ENCODE results near the gene SCYGR2. TPM values are rescaled to one million over a fixed set of nuclear protein-coding genes. Genes with fewer than 3 reads are reported as not detected.

SCYGR2 gene
- total RNA-seq, 1 experiment from 2014 or later, result not detected

DNA sequence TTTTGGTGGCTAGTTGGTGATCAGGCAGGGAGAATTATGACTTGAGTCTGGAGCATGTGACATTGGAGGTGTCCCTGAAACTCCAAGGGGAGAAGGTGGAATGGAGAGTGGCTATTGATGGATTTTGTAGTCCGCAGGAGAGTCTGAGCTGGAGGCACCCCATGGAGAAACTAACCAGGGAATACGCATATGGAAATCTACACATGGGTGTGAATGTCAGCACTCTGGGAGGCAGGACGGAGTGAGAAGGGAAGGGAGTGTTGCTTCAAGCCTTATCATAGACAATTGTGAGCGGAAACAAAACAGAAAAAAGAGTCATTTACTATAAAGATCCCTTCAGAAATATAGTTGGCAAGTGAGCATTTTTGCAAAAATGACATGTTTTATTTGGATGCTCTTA, 17.9 kb downstream of the SCYGR2 start:
- Histone ChIP-seq H3K9ac (ENCODE audit: low read length) (no peak overlapping the region), H3K4me3 (replicated peaks in 1 of 2; ENCODE audit: low read depth in 1 of 2, low read length in 2 of 2) (no peak overlapping the region), H3K27me3 (ENCODE audit: insufficient read depth, low read length) (no peaks in the 10 kb centered on the region), H3K79me2 (ENCODE audit: insufficient read depth, low read length) (no peaks in the 10 kb centered on the region), H3K9me3 (ENCODE audit: control insufficient read depth in 1 of 2, insufficient read depth in 1 of 2, low read depth in 1 of 2, low read length in 2 of 2) (no peaks in the 10 kb centered on the region), H2AFZ (ENCODE audit: low read depth, low read length, poor library complexity, severe bottlenecking) (no peak overlapping the region), H3K27ac (ENCODE audit: low read depth, low read length) (no peak overlapping the region), H3K4me1 (ENCODE audit: control insufficient read depth in 1 of 2, insufficient read depth in 2 of 2, low read length in 2 of 2) (no peaks in the 10 kb centered on the region), H3K36me3 (ENCODE audit: control insufficient read depth in 1 of 2, insufficient read depth in 2 of 2, low read length in 2 of 2) (no peaks in the 10 kb centered on the region), H3K4me2 (ENCODE audit: low read length) (no peak overlapping the region), H3K9me2 (ENCODE audit: insufficient read depth) (no peaks in the 10 kb centered on the region), H4K20me1 (ENCODE audit: insufficient read depth) (no peaks in the 10 kb centered on the region)
- ChIA-PET RAD21 (ENCODE audit: low non-redundant PET in 1 of 2, low total read pairs in 2 of 2, uncharacterized antibody in 2 of 2, unreplicated experiment in 2 of 2) (no interaction called here), CTCF (no interaction called here), POLR2A (no interaction called here)
- DNase-seq (ENCODE audit: low read depth, low spot score) (no peak), ATAC-seq (no peak)
- no TSS peak for BruUV-seq (replicated peaks)
- intact Hi-C loops (cut with micrococcal nuclease), result no loop called here
- TF ChIP-seq, protein P1, sequence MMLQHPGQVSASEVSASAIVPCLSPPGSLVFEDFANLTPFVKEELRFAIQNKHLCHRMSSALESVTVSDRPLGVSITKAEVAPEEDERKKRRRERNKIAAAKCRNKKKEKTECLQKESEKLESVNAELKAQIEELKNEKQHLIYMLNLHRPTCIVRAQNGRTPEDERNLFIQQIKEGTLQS (IDR thresholded peaks at IDR 0.05), result no peak
- TF ChIP-seq, protein P2, sequence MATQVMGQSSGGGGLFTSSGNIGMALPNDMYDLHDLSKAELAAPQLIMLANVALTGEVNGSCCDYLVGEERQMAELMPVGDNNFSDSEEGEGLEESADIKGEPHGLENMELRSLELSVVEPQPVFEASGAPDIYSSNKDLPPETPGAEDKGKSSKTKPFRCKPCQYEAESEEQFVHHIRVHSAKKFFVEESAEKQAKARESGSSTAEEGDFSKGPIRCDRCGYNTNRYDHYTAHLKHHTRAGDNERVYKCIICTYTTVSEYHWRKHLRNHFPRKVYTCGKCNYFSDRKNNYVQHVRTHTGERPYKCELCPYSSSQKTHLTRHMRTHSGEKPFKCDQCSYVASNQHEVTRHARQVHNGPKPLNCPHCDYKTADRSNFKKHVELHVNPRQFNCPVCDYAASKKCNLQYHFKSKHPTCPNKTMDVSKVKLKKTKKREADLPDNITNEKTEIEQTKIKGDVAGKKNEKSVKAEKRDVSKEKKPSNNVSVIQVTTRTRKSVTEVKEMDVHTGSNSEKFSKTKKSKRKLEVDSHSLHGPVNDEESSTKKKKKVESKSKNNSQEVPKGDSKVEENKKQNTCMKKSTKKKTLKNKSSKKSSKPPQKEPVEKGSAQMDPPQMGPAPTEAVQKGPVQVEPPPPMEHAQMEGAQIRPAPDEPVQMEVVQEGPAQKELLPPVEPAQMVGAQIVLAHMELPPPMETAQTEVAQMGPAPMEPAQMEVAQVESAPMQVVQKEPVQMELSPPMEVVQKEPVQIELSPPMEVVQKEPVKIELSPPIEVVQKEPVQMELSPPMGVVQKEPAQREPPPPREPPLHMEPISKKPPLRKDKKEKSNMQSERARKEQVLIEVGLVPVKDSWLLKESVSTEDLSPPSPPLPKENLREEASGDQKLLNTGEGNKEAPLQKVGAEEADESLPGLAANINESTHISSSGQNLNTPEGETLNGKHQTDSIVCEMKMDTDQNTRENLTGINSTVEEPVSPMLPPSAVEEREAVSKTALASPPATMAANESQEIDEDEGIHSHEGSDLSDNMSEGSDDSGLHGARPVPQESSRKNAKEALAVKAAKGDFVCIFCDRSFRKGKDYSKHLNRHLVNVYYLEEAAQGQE (IDR thresholded peaks at IDR 0.05; ENCODE audit: low read depth), result no peak
- no peak for TF ChIP-seq ZNF274 (IDR thresholded peaks at IDR 0.05; ENCODE audit: low read depth, low read length)
- no peak for TF ChIP-seq CEBPB (IDR thresholded peaks at IDR 0.05; ENCODE audit: low read depth)
- no peak for TF ChIP-seq TCF7L2 (IDR thresholded peaks at IDR 0.05; ENCODE audit: borderline replicate concordance, extremely low read depth, insufficient read depth, insufficient read length)
- TF ChIP-seq EGR1 (IDR thresholded peaks at IDR 0.05; ENCODE audit: low read depth), result no peak
- no peak for TF ChIP-seq SIN3A (IDR thresholded peaks at IDR 0.05; ENCODE audit: low read depth)
- TF ChIP-seq CBX3 (IDR thresholded peaks at IDR 0.05; ENCODE audit: low read depth), result no peak
- no peak for TF ChIP-seq EZH2 (IDR thresholded peaks at IDR 0.05)
- TF ChIP-seq SRF (IDR thresholded peaks at IDR 0.05; ENCODE audit: low read depth), result no peak
- TF ChIP-seq YY1 (IDR thresholded peaks at IDR 0.05; ENCODE audit: extremely low read depth, insufficient replicate concordance, low read depth, low read length), result no peak
- TF ChIP-seq JUND (IDR thresholded peaks at IDR 0.05), result no peak
- no peak for TF ChIP-seq POLR2AphosphoS5 (IDR thresholded peaks at IDR 0.05; ENCODE audit: low read depth, low read length)
- TF ChIP-seq FOSL1 (IDR thresholded peaks at IDR 0.05; ENCODE audit: low read depth), result no peak
- no peak for TF ChIP-seq EZH2phosphoT487 (IDR thresholded peaks at IDR 0.05; ENCODE audit: borderline replicate concordance)
